ENCODE data around the gene DDX19B.
"Not testable (repeated sequence)": the region's sequence is repeated elsewhere in the genome, so short reads cannot be mapped to it uniquely, and the experiment has no call there.

The DDX19B gene

DNA sequence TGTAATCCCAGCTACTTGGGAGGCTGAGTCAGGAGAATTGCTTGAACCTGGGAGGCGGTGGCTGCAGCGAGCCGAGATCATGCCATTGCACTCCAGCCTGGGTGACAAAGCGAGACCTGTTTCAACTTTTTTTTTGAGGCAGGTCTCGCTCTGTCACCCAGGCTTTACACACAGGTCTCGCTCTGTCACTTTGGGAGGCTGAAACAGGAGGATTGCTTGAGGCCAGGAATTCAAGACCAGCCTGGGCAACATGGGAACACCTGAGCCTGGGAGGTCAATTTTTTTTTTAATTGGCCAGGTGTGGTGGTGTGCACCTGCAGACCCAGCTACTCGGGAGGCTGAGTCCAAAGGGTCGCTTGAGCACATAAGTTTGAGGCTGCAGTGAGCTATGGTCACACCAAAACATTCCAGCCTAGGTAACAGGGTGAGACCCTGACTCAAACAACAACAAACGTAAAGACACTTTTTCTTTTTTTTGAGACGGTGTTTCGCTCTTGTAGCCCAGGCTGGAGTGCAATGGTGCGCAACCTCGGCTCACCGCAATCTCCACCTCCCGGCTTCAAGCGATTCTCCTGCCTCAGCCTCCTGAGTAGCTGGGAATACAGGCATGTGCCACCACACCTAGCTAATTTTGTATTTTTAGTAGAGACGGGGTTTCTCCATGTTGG lies 11.5 kb upstream of the DDX19B start:
- DNase-seq (ENCODE audit: extremely low read depth in 1 of 2, low read depth in 1 of 2), result not testable (repeated sequence)

- DNase-seq (ENCODE audit: extremely low read depth in 1 of 2, low read depth in 1 of 2), result peak; percentile 83 to 89
Observed at GRCh38 chr16:70289229-70290094, 9.5 kb upstream of the DDX19B start, which contains the start of gene AARS1. TSS of gene AARS1 (minus strand) at chr16:70289506. CDS start at chr16:70282763, 6,743 bp downstream.

DNA sequence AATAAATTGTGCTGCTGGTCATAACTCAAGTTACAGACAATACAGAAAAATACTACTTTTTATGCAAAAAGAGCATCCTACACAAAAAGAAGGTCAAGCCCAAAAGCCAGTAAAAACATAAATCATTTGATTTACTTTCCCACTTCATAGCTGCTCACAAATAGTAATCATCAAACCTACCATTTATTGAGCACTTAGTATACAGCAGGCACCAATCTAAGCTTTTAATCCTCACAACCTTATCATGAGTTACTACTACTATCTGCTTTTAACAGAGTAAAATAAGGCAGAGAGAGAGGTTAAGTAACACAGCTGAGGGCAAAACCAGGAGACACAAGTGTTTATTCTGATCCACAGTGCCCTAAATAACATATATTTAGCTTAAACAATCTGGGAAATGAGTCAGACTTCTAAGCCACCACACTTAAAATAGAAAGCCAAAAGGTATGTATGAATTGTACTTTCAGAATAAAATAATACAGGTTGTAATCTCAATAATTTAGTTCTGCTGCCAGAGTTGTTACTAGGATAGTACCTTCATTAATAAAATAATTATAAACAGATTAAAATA lies 8.0 kb upstream of the DDX19B start:
- DNase-seq (ENCODE audit: extremely low read depth in 1 of 2, low read depth in 1 of 2), result no peak

- DNase-seq (ENCODE audit: extremely low read depth in 1 of 2, low read depth in 1 of 2), result not testable (repeated sequence)
Observed at GRCh38 chr16:70292148-70292547, 6.8 kb upstream of the DDX19B start.

- no peak for DNase-seq (ENCODE audit: extremely low read depth in 1 of 2, low read depth in 1 of 2)
Observed at GRCh38 chr16:70294385-70295025, 4.5 kb upstream of the DDX19B start.

GRCh38 chr16:70295634-70296033 lies 3.4 kb upstream of the DDX19B start:
- DNase-seq (ENCODE audit: extremely low read depth in 1 of 2, low read depth in 1 of 2), result no peak

GRCh38 chr16:70301121-70301520 lies 2.1 kb downstream of the DDX19B start:
- no peak for DNase-seq (ENCODE audit: extremely low read depth in 1 of 2, low read depth in 1 of 2)

DNA sequence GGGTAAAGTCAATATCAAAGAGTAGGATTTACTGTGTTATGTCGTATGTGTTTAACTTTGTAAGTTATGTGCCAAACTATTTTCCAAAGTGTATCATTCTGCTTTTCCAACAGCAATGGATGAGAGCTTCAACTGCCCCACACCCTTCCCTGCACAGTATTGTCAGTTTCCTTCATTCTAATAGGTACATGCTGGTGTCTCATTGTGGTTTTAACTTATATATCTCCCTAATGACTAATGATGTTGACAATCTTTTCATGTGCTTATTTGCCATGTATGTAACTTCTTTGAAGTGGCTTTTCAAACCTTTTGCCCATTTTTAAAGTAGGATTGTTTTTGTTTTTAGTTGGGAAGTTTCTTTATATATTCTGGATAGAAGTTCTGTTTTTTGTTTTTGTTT lies 3.8 kb downstream of the DDX19B start:
- DNase-seq (ENCODE audit: extremely low read depth in 1 of 2, low read depth in 1 of 2), result no peak

- no peak for DNase-seq (ENCODE audit: extremely low read depth in 1 of 2, low read depth in 1 of 2)
Observed at GRCh38 chr16:70304892-70305448, 6.0 kb downstream of the DDX19B start.

GRCh38 chr16:70306880-70307279 lies 7.9 kb downstream of the DDX19B start:
- no peak for DNase-seq (ENCODE audit: extremely low read depth in 1 of 2, low read depth in 1 of 2)

DNA sequence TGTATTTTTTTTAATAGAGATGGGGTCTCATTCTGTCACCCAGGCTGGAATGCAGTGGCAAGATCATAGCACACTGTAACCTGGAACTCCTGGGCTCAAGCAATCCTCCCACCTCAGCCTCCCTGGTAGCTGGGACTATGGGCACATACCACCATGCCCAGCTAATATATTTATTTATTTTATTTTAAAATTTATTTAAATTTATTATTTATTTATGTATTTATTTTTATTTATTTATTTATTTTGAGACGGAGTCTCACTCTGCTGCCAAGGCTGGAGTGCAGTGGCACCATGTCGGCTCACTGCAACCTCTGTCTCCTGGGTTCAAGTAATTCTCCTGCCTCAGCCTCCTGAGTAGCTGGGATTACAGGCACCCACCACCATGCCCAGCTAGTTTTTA lies 8.7 kb downstream of the DDX19B start:
- not testable (repeated sequence) for DNase-seq (ENCODE audit: extremely low read depth in 1 of 2, low read depth in 1 of 2)

- DNase-seq (ENCODE audit: extremely low read depth in 1 of 2, low read depth in 1 of 2), result no peak
Observed at GRCh38 chr16:70320121-70320520, 21.1 kb downstream of the DDX19B start.

- no peak for DNase-seq (ENCODE audit: extremely low read depth in 1 of 2, low read depth in 1 of 2)
Observed at GRCh38 chr16:70324998-70325747, 26.2 kb downstream of the DDX19B start.

GRCh38 chr16:70331091-70331490 lies 32.1 kb downstream of the DDX19B start:
- DNase-seq (ENCODE audit: extremely low read depth in 1 of 2, low read depth in 1 of 2), result no peak

- DNase-seq (ENCODE audit: extremely low read depth in 1 of 2, low read depth in 1 of 2), result no peak
Observed at GRCh38 chr16:70331588-70332358, 32.8 kb downstream of the DDX19B start.

GRCh38 chr16:70332728-70333127 lies 33.7 kb downstream of the DDX19B start:
- DNase-seq (ENCODE audit: extremely low read depth in 1 of 2, low read depth in 1 of 2), result not testable (repeated sequence)

- DNase-seq (ENCODE audit: extremely low read depth in 1 of 2, low read depth in 1 of 2), result no peak
Observed at GRCh38 chr16:70337814-70338213, 38.8 kb downstream of the DDX19B start.

DNA sequence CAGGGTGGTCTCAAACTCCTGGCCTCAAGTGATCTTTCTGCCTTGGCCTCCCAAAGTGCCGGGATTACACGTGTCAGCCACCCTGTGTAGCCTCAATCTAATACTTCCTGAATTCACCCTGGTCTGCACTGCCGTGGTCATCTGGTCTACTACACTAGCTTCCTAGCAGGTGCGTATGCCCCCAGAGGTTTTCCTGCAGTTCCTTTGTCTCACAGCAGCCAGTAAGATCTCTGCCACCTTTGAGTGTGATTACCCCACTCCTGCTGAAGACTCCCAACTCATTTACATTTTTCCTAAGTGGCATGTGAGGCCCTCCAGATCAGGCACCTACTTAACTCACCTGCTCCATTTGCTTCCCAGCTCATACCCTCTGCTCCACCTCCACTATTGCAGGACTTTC lies 42.6 kb downstream of the DDX19B start:
- DNase-seq (ENCODE audit: extremely low read depth in 1 of 2, low read depth in 1 of 2), result no peak

- no peak for DNase-seq (ENCODE audit: extremely low read depth in 1 of 2, low read depth in 1 of 2)
Observed at GRCh38 chr16:70342016-70342415, 43.0 kb downstream of the DDX19B start.

All from activated CD8-positive, alpha-beta memory T cell treated with anti-CD3 and anti-CD28 coated beads for 1 hour (primary cell).